Smooth muscle cell (in vitro differentiated cells): ENCODE measurements around the gene ZNF484. TPM values are rescaled to one million over a fixed set of nuclear protein-coding genes. Genes with fewer than 3 reads are reported as not detected.
"Not testable (repeated sequence)": the region's sequence is repeated elsewhere in the genome, so short reads cannot be mapped to it uniquely, and the experiment has no call there.

ENCODE experiments used
- DNase-seq: peaks from one replicate; lab custom pipeline; 2025; ENCODE audit not compliant: unreplicated experiment; lab: John Stamatoyannopoulos, UW
- H2AFZ ChIP-seq: fragments of 200-600 bp; sonication (generic); 2 replicates; pipeline ENCODE4 v1.6.0; 2016; ENCODE audit warnings: antibody characterized with exemption, low read depth, mild to moderate bottlenecking
- H3F3A ChIP-seq: fragments of 200-600 bp; sonication (generic); 2 replicates; pipeline ENCODE4 v1.6.0; 2017; ENCODE audit warnings: antibody characterized with exemption, low read depth
- H3K27ac ChIP-seq: fragments of 200-600 bp; sonication (generic); 2 replicates; pipeline ENCODE4 v1.5.1; 2016; ENCODE audit warnings: low read depth, mild to moderate bottlenecking
- H3K27me3 ChIP-seq: fragments of 200-600 bp; sonication (generic); 2 replicates; pipeline ENCODE4 v1.6.1; 2016; ENCODE audit warnings: low read depth, mild to moderate bottlenecking
- H3K36me3 ChIP-seq: fragments of 200-600 bp; sonication (generic); 2 replicates; pipeline ENCODE4 v1.5.1; 2016; ENCODE audit warnings: low read depth
- H3K4me1 ChIP-seq: fragments of 200-600 bp; sonication (generic); 2 replicates; pipeline ENCODE4 v1.5.1; 2016; ENCODE audit warnings: low read depth
- H3K4me2 ChIP-seq: fragments of 200-600 bp; sonication (generic); 2 replicates; pipeline ENCODE4 v1.6.0; 2016; ENCODE audit warnings: mild to moderate bottlenecking
- H3K4me3 ChIP-seq: fragments of 200-600 bp; sonication (generic); 2 replicates; pipeline ENCODE4 v1.5.1; 2016; ENCODE audit warnings: mild to moderate bottlenecking
- H3K79me2 ChIP-seq: fragments of 200-600 bp; sonication (generic); 2 replicates; pipeline ENCODE4 v1.6.0; 2016; ENCODE audit warnings: low read depth, mild to moderate bottlenecking
- H3K9ac ChIP-seq: fragments of 200-600 bp; sonication (generic); 2 replicates; pipeline ENCODE4 v1.6.0; 2016; ENCODE audit warnings: low read depth
- H3K9me3 ChIP-seq: fragments of 200-600 bp; sonication (generic); replicated peaks from 2 replicates; pipeline ENCODE4 v1.5.1; 2016; ENCODE audit warnings: low read depth
- H4K20me1 ChIP-seq: fragments of 200-600 bp; sonication (generic); 2 replicates; pipeline ENCODE4 v1.6.0; 2016; ENCODE audit warnings: low read depth
- CTCF ChIP-seq: fragments of 200-600 bp; sonication (generic); IDR thresholded peaks from 2 replicates; pipeline ENCODE4 v1.5.1; 2017; ENCODE audit warnings: borderline replicate concordance, mild to moderate bottlenecking, antibody characterized with exemption; ENCODE audit not compliant: insufficient read depth, poor library complexity, severe bottlenecking
- WGBS: methylation state at CpG from one replicate; pipeline ENCODE4 v1.1.7; 2016; ENCODE audit warnings: low lambda C conversion rate; 5-methylcytosine and 5-hydroxymethylcytosine counted together
- polyA plus RNA-seq: library from polyadenylated mRNA; unstranded; fragments of >200 nt; fragmentation: Nextera tagmentation; extraction: Ambion mirVana; gene quantifications from 2 replicates; pipeline ENCODE4 v1.2.1, GENCODE V29; 2016
- total RNA-seq: library from RNA; depleted of rRNA; stranded (reverse); fragments of >200 nt; gene quantifications from 2 replicates; pipeline ENCODE4 v1.2.3, GENCODE V29; 2014

The ZNF484 gene
- total and polyA plus RNA-seq, 2 experiments from 2014 or later = 2.3 to 12.9 TPM

GRCh38 chr9:92887880-92888338, 10.1 kb upstream of the ZNF484 start:
- no peaks in the 10 kb centered on the region for H3F3A ChIP-seq
- no peaks in the 10 kb centered on the region for H3K36me3 ChIP-seq
- H3K27ac ChIP-seq = no peak overlapping the region
- H3K9me3 ChIP-seq = no peaks in the 10 kb centered on the region
- H2AFZ ChIP-seq = no peak overlapping the region
- TF ChIP-seq CTCF = no peak
- H3K27me3 ChIP-seq = peaks cover 2% of the 10 kb centered on the region
- H3K79me2 ChIP-seq = no peaks in the 10 kb centered on the region
- no peak overlapping the region for H3K9ac ChIP-seq
- H3K4me2 ChIP-seq = no peak overlapping the region
- 94% methylated on average over 5 of the region's 5 CpGs for WGBS
- H3K4me3 ChIP-seq = no peak overlapping the region
- no peaks in the 10 kb centered on the region for H4K20me1 ChIP-seq
- H3K4me1 ChIP-seq = no peaks in the 10 kb centered on the region
- no peak for DNase-seq

- H3K4me3 ChIP-seq, H3K9ac ChIP-seq, H3F3A ChIP-seq, H4K20me1 ChIP-seq, DNase-seq, H3K27ac ChIP-seq, H3K4me2 ChIP-seq, H2AFZ ChIP-seq, H3K27me3 ChIP-seq, H3K79me2 ChIP-seq, H3K9me3 ChIP-seq, H3K4me1 ChIP-seq, H3K36me3 ChIP-seq: not testable (repeated sequence)
- WGBS = 87% methylated on average over 8 of the region's 8 CpGs
These were observed 9.2 kb upstream of the ZNF484 start for GRCh38 chr9:92886846-92887610.

GRCh38 chr9:92883666-92884405, 6.0 kb upstream of the ZNF484 start:
- not testable (repeated sequence) for H3K79me2 ChIP-seq, H3K9ac ChIP-seq, H3K27ac ChIP-seq, H3K36me3 ChIP-seq, H2AFZ ChIP-seq, DNase-seq, H3K9me3 ChIP-seq, H3K4me1 ChIP-seq, H3K4me2 ChIP-seq, H3K27me3 ChIP-seq, H4K20me1 ChIP-seq, H3K4me3 ChIP-seq, H3F3A ChIP-seq
- 83% methylated on average over 15 of the region's 15 CpGs for WGBS

- no peaks in the 10 kb centered on the region for H3K27me3 ChIP-seq
- peaks cover 4% of the 10 kb centered on the region for H3K79me2 ChIP-seq
- TF ChIP-seq CTCF = no peak
- no peak overlapping the region for H3K27ac ChIP-seq
- no peaks in the 10 kb centered on the region for H3F3A ChIP-seq
- no peak overlapping the region for H3K9ac ChIP-seq
- no peaks in the 10 kb centered on the region for H3K4me1 ChIP-seq
- no peak overlapping the region for H3K4me2 ChIP-seq
- no peak overlapping the region for H3K4me3 ChIP-seq
- WGBS = 66% methylated on average over 4 of the region's 5 CpGs
- no peaks in the 10 kb centered on the region for H3K36me3 ChIP-seq
- no peak overlapping the region for H2AFZ ChIP-seq
- no peaks in the 10 kb centered on the region for H4K20me1 ChIP-seq
- no peak for DNase-seq
- no peaks in the 10 kb centered on the region for H3K9me3 ChIP-seq
These were observed 4.4 kb upstream of the ZNF484 start for GRCh38 chr9:92882276-92882675.
